ENCODE results near the gene TLK1.

DNA sequence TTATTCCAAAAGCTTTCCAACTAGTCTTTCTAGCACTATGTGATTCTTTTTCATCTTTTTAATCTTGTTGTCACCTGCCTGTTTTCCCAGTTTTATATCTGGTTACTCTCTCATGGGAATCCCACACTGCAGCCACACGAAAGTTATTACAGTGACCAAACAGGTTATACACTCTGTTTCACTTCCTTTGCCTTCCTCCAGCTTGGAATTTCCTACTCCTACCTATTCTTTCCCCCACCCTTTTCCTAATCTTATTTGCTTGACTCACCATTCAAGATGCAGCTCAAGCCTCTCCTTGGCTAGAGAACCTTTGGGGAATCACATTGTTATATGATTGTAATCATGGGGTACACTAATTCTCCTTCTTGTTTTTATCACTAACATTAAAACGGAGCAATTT, 13.4 kb upstream of the TLK1 start:
- TF ChIP-seq, protein P1, sequence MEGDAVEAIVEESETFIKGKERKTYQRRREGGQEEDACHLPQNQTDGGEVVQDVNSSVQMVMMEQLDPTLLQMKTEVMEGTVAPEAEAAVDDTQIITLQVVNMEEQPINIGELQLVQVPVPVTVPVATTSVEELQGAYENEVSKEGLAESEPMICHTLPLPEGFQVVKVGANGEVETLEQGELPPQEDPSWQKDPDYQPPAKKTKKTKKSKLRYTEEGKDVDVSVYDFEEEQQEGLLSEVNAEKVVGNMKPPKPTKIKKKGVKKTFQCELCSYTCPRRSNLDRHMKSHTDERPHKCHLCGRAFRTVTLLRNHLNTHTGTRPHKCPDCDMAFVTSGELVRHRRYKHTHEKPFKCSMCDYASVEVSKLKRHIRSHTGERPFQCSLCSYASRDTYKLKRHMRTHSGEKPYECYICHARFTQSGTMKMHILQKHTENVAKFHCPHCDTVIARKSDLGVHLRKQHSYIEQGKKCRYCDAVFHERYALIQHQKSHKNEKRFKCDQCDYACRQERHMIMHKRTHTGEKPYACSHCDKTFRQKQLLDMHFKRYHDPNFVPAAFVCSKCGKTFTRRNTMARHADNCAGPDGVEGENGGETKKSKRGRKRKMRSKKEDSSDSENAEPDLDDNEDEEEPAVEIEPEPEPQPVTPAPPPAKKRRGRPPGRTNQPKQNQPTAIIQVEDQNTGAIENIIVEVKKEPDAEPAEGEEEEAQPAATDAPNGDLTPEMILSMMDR (conservative IDR thresholded peaks at IDR 0.05) = no peak
- TF ChIP-seq ZFX (IDR thresholded peaks at IDR 0.05) = no peak

Data from C4-2B (cell line).